BJ (cell line): ENCODE measurements around the gene SCMH1. TPM values are rescaled to one million over a fixed set of nuclear protein-coding genes. Genes with fewer than 3 reads are reported as not detected.

ENCODE experiments used
- CTCF ChIA-PET: fragments of 350-600 bp; formaldehyde crosslinking; extraction: SDS; loops from one replicate; lab custom pipeline; 2021; ENCODE audit warnings: antibody characterized with exemption, inconsistent platforms; lab: Yijun Ruan, JAX
- POLR2A ChIA-PET: fragments of 300-600 bp; sonication (Branson Sonifier 250); formaldehyde crosslinking; extraction: SDS; loops from one replicate; lab custom pipeline; 2021; ENCODE audit warnings: antibody characterized with exemption; lab: Charles Lee
- DNase-seq: peaks from one replicate; pipeline ENCODE4 v3.0.0-alpha.2; 2011; ENCODE audit warnings: low read depth
- H3K27me3 ChIP-seq: 2 replicates; pipeline ENCODE4 v1.6.0; 2011; ENCODE audit warnings: low read length; ENCODE audit not compliant: control insufficient read depth, insufficient read depth
- H3K36me3 ChIP-seq: 2 replicates; pipeline ENCODE4 v1.5.1; 2011; ENCODE audit warnings: low read length; ENCODE audit not compliant: control insufficient read depth, insufficient read depth
- H3K4me3 ChIP-seq: 2 replicates; pipeline ENCODE4 v1.5.1; 2011; ENCODE audit warnings: low read depth, mild to moderate bottlenecking, control low read depth, low read length
- polyA plus RNA-seq: library from polyadenylated mRNA; depleted of rRNA; stranded (reverse); fragments of >200 nt; gene quantifications from 2 replicates; pipeline ENCODE4 v1.2.3, GENCODE V29; 2011
- TF ChIP-seq, protein P1 (sequence below): IDR thresholded peaks from 2 replicates; pipeline ENCODE4 v1.5.1; 2011; ENCODE audit warnings: low read depth, mild to moderate bottlenecking, control low read depth, inconsistent platforms, low read length, moderate library complexity; ENCODE audit not compliant: insufficient read depth

The SCMH1 gene
- polyA plus RNA-seq, 1 experiment = 44.9 TPM

DNA sequence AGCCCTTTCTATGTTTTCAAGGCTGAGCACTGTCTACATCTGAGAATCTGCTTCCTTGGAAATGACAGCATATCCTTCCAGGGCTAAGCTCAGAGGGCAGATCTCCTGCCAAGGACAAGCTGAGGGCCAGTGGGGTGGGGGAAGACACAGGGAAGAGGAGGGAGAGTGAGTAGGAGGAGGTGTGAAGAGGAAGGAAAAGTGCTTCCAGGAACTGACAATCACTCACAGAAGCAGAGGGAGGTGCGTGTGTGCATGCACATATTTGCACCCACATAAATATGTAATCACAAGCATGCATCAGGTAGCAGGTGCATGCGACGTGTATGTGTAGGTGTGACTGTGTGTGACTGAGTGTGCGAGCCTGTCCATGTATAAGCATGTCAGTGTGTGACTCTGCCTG, 43.7 kb upstream of the SCMH1 start:
- ChIA-PET POLR2A (no interaction called here), CTCF (interaction anchor here (0.9 to 5.9 kb wide), 5 partner anchors 8 to 133 kb away, joined by 3 to 84 read pairs (median 31); no protein-coding TSS in a partner anchor)
- DNase-seq = no peak
- H3K4me3 ChIP-seq = no peak overlapping the region
- no peaks in the 10 kb centered on the region for H3K36me3 ChIP-seq
- H3K27me3 ChIP-seq = peaks cover 35% of the 10 kb centered on the region
- TF ChIP-seq, protein P1, sequence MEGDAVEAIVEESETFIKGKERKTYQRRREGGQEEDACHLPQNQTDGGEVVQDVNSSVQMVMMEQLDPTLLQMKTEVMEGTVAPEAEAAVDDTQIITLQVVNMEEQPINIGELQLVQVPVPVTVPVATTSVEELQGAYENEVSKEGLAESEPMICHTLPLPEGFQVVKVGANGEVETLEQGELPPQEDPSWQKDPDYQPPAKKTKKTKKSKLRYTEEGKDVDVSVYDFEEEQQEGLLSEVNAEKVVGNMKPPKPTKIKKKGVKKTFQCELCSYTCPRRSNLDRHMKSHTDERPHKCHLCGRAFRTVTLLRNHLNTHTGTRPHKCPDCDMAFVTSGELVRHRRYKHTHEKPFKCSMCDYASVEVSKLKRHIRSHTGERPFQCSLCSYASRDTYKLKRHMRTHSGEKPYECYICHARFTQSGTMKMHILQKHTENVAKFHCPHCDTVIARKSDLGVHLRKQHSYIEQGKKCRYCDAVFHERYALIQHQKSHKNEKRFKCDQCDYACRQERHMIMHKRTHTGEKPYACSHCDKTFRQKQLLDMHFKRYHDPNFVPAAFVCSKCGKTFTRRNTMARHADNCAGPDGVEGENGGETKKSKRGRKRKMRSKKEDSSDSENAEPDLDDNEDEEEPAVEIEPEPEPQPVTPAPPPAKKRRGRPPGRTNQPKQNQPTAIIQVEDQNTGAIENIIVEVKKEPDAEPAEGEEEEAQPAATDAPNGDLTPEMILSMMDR = no peak

DNA sequence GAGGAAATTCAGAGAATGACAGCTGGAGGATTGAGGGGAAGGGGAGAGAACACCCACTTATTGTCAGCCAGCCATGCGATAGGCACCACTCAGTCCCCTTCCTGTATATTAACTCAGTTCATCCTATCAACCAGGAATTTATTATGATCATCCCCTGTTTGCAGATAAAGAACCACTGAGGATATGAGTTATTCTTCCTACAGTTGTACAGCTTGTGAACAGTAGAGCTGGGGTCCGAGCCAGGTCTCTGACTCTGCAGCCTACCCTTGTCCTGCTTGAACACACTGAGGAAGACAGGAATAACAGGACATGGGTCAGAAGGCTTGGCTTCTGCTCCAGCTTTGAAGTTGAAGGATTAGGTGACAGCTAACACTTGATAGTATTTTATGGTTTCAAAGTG, 42.0 kb upstream of the SCMH1 start:
- Histone ChIP-seq H3K27me3 (peaks cover 31% of the 10 kb centered on the region), H3K4me3 (no peak overlapping the region), H3K36me3 (no peaks in the 10 kb centered on the region)
- ChIA-PET POLR2A (no interaction called here), CTCF (interaction anchor here (0.7 to 5.9 kb wide), 15 partner anchors 10 to 209 kb away, joined by 3 to 84 read pairs (median 13); no protein-coding TSS in a partner anchor)
- DNase-seq = no peak
- TF ChIP-seq, protein P1 = no peak

DNA sequence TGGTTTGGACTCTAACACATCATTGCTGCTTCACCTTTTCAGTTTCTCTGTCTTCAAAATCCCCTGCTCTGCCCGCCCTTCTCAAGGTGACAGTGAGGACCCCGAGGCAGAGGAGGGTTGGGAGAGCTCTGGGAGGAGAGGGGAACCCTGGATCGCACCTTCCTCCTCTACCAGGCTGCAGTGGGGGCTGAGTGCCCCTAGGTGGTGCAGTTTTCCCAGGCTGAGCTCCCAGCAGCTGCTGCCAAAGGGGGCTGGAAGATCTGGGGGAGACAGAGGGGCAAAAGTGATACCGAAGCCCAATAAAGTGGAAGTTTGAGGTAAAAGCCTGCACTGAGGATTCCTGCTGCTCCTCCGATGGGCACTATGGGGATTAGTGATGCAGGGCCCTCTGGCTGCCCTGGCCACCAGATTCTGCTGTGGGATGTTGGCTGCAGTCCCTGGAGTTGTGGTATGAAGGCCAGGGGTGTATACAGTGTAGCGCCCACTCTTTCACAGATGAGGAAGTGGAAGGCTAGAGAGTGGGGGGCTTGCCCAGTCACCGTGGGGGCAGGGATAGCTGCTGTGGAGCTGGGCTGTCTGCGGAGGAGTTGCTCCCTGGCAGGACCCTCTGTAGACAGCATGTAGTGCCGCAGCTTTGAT, 40.7 kb upstream of the SCMH1 start:
- ChIA-PET CTCF (interaction anchor here (0.7 to 5.9 kb wide), 44 partner anchors 10 to 261 kb away, joined by 3 to 84 read pairs (median 5); no protein-coding TSS in a partner anchor), POLR2A (no interaction called here)
- no peak for DNase-seq
- H3K27me3 ChIP-seq = peaks cover 30% of the 10 kb centered on the region
- TF ChIP-seq, protein P1 = peak; percentile 95
- H3K36me3 ChIP-seq = no peaks in the 10 kb centered on the region
- H3K4me3 ChIP-seq = no peak overlapping the region

DNA sequence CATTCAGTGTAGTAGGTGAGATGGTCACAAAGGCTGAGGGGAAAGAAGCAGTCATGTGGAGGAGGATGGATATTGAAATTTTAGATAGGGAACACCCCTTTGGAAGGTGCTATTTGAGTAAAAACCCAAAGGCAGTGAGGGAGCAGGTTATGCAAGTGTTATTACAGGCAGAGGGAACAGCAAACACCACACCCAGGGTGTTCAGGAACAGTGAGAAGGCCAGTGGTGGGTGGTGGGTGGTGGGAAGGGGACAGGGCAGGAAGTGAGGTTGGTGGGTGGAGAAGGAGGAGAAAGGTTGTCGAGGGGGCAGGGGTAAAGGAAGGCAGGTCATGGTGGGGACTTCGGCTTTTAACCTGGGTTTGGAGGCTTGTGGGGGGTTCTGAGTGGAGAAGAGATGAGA, 39.2 kb upstream of the SCMH1 start:
- TF ChIP-seq, protein P1 = no peak
- no peak overlapping the region for H3K4me3 ChIP-seq
- H3K36me3 ChIP-seq = no peaks in the 10 kb centered on the region
- H3K27me3 ChIP-seq = peaks cover 30% of the 10 kb centered on the region
- CTCF ChIA-PET = interaction anchor here (0.7 to 5.9 kb wide), 5 partner anchors 9 to 151 kb away, joined by 3 to 84 read pairs (median 4); no protein-coding TSS in a partner anchor
- no peak for DNase-seq
- POLR2A ChIA-PET = no interaction called here

DNA sequence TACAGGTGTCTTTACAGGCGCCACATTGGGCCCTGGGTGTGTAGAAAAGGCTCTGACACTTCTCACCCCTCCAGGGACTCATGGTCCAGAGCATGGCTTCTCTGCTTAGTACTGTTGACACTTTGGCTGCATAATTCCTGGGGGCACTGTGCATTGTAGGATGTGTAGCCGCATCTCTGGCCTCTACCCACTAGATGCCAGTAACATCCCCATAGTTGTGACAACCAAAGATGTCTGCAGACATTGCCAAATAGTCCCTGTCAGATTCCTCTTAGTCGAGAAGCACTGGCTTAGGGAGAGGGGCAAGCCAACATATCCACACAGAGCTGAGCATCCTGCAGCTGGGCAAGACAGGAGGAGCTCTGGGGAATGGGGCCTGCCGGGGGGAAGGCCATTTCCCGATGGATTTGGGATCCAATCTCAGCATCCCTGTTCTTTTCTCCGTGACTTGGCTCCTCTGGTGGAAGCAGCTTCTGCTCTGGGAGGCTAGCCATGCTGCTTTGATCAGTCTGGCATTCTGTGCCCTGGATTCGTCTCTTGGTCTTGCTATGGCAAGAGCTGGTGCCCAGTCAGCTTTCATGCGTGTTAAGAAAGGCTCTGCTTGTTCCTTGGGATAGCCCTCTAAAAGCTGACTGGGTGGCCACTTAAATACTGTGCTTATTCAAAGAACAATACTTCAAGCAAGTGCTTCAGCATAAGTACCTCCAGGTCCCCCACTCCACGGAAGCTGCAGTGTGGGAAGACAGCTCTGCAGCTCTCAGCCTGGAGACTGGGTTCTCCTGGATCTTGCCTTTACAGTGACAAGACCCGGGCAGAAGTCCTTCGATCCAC, 38.3 kb upstream of the SCMH1 start:
- Histone ChIP-seq H3K4me3 (no peak overlapping the region), H3K36me3 (no peaks in the 10 kb centered on the region), H3K27me3 (peaks cover 27% of the 10 kb centered on the region)
- TF ChIP-seq, protein P1 = no peak
- no peak for DNase-seq
- ChIA-PET CTCF (interaction anchor here (0.6 to 5.9 kb wide), 6 partner anchors 8 to 274 kb away, joined by 3 to 84 read pairs (median 5); no protein-coding TSS in a partner anchor), POLR2A (no interaction called here)
